SK-N-SH (cell line): ENCODE data around the gene SCNN1A. TPM values are rescaled to one million over a fixed set of nuclear protein-coding genes. Genes with fewer than 3 reads are reported as not detected.

Source experiments
- CTCF ChIA-PET: fragments of 300-600, 350-600 bp; formaldehyde crosslinking; extraction: SDS; loops from one replicate; lab custom pipeline; 2021; lab: Yijun Ruan, JAX
- POLR2A ChIA-PET: fragments of 350-600 bp; sonication (Branson Sonifier 250); formaldehyde crosslinking; extraction: SDS; loops from one replicate; lab custom pipeline; 2020; ENCODE audit warnings: antibody characterized with exemption, inconsistent platforms; lab: Yijun Ruan, JAX
- DNase-seq: peaks from one replicate; pipeline ENCODE4 v3.0.0; 2012
- H2AFZ ChIP-seq: fragments of 200-600 bp; sonication (generic); 2 replicates; pipeline ENCODE4 v1.8.1; 2016; ENCODE audit warnings: antibody characterized with exemption, mild to moderate bottlenecking, low read depth
- H3F3A ChIP-seq: fragments of 200-600 bp; sonication (generic); replicated peaks from 2 replicates; pipeline ENCODE3; 2016; ENCODE audit warnings: antibody characterized with exemption, mild to moderate bottlenecking; ENCODE audit not compliant: insufficient read depth
- H3K27ac ChIP-seq, 2 experiments: fragments of 200-500 bp in 1 of 2; fragments of 200-600 bp in 1 of 2; sonication (Bioruptor generic) in 1 of 2; sonication (generic), shearing (Covaris generic) in 1 of 2; 2 replicates each; pipeline versions ENCODE4 v1.5.1 to v1.6.1; 2014 to 2016; ENCODE audit warnings: low read depth in 2 of 2, inconsistent platforms in 1 of 2, low read length in 1 of 2, mild to moderate bottlenecking in 1 of 2, mixed read lengths in 1 of 2
- H3K27me3 ChIP-seq: fragments of 200-600 bp; sonication (generic), shearing (Covaris generic); 2 replicates; pipeline ENCODE4 v1.6.1; 2016; ENCODE audit warnings: mixed run types; ENCODE audit not compliant: insufficient read depth
- H3K36me3 ChIP-seq, 2 experiments: fragments of 200-500 bp in 1 of 2; fragments of 200-600 bp in 1 of 2; sonication (Bioruptor generic) in 1 of 2; sonication (generic) in 1 of 2; replicated peaks in 1 of 2; 2 replicates each; pipeline versions ENCODE3 to v1.5.1; 2014 to 2016; ENCODE audit warnings: low read length in 1 of 2, mild to moderate bottlenecking in 1 of 2; ENCODE audit not compliant: insufficient read depth in 2 of 2, control insufficient read depth in 1 of 2
- H3K4me1 ChIP-seq, 2 experiments: fragments of 200-500 bp in 1 of 2; fragments of 200-600 bp in 1 of 2; sonication (Bioruptor generic) in 1 of 2; sonication (generic), shearing (Covaris generic) in 1 of 2; 2 replicates each; pipeline versions ENCODE4 v1.5.1 to v1.6.1; 2014 to 2016; ENCODE audit warnings: low read depth in 1 of 2, low read length in 1 of 2, mixed run types in 1 of 2; ENCODE audit not compliant: insufficient read depth in 2 of 2, control insufficient read depth in 1 of 2
- H3K4me2 ChIP-seq: fragments of 200-600 bp; sonication (generic), shearing (Covaris generic); 2 replicates; pipeline ENCODE4 v1.6.1; 2017; ENCODE audit warnings: mixed run types
- H3K4me3 ChIP-seq, 2 experiments: fragments of 200-500 bp in 1 of 2; fragments of 200-600 bp in 1 of 2; sonication (Bioruptor generic) in 1 of 2; sonication (generic), shearing (Covaris generic) in 1 of 2; 2 replicates each; pipeline versions ENCODE4 v1.5.1 to v1.8.1; 2014 to 2016; ENCODE audit warnings: low read depth in 2 of 2, inconsistent platforms in 1 of 2, low read length in 1 of 2, mild to moderate bottlenecking in 1 of 2, mixed read lengths in 1 of 2, moderate library complexity in 1 of 2
- H3K79me2 ChIP-seq: fragments of 200-600 bp; sonication (generic); 2 replicates; pipeline ENCODE4 v1.8.1; 2017; ENCODE audit warnings: mild to moderate bottlenecking; ENCODE audit not compliant: insufficient read depth
- H3K9ac ChIP-seq: fragments of 200-600 bp; sonication (generic); 2 replicates; pipeline ENCODE4 v1.6.1; 2017; ENCODE audit warnings: mixed run types
- H3K9me2 ChIP-seq: fragments of 200-600 bp; sonication (generic); 2 replicates; pipeline ENCODE4 v1.6.1; 2017; ENCODE audit warnings: mixed run types
- H3K9me3 ChIP-seq: fragments of 200-600 bp; sonication (generic); 2 replicates; pipeline ENCODE4 v1.6.1; 2017; ENCODE audit warnings: mixed run types, mild to moderate bottlenecking, moderate library complexity
- H4K20me1 ChIP-seq: fragments of 200-600 bp; sonication (generic); 2 replicates; pipeline ENCODE4 v1.6.1; 2017; ENCODE audit warnings: mild to moderate bottlenecking, mixed run types; ENCODE audit not compliant: insufficient read depth
- CHD2 ChIP-seq: fragments of 150-350 bp; IDR thresholded peaks from 2 replicates; pipeline ENCODE4 v1.6.1; 2018; ENCODE audit warnings: low read length; ENCODE audit not compliant: partially characterized antibody
- CTCF ChIP-seq: fragments of 200-600 bp; sonication (generic); IDR thresholded peaks from 2 replicates; pipeline ENCODE4 v1.6.1; 2017; ENCODE audit warnings: antibody characterized with exemption, mild to moderate bottlenecking, moderate library complexity
- EZH2phosphoT487 ChIP-seq: fragments of 200-600 bp; sonication (generic); IDR thresholded peaks from 2 replicates; pipeline ENCODE4 v1.6.1; 2017; ENCODE audit warnings: low read depth, mixed run types, mild to moderate bottlenecking, antibody characterized with exemption, moderate library complexity, borderline replicate concordance
- FOSL2 ChIP-seq: IDR thresholded peaks from 2 replicates; pipeline ENCODE4 v1.4.0; 2012; ENCODE audit warnings: low read depth, mild to moderate bottlenecking, moderate library complexity, borderline replicate concordance
- FOXM1 ChIP-seq: IDR thresholded peaks from 2 replicates; pipeline ENCODE4 v1.4.0; 2012; ENCODE audit warnings: low read depth, mild to moderate bottlenecking
- IRF3 ChIP-seq: fragments of 150-350 bp; IDR thresholded peaks from 2 replicates; pipeline ENCODE4 v1.6.1; 2016; ENCODE audit warnings: mild to moderate bottlenecking, low read depth, low read length
- MAX ChIP-seq: IDR thresholded peaks from 2 replicates; pipeline ENCODE4 v1.4.0; 2012; ENCODE audit warnings: low read depth
- MEF2A ChIP-seq: IDR thresholded peaks from 2 replicates; pipeline ENCODE4 v1.4.0; 2012; ENCODE audit warnings: low read depth, borderline replicate concordance
- PBX3 ChIP-seq: IDR thresholded peaks from 2 replicates; pipeline ENCODE4; 2012
- POLR2AphosphoS5 ChIP-seq: IDR thresholded peaks from 2 replicates; pipeline ENCODE4 v1.6.1; 2012; ENCODE audit warnings: low read depth, low read length
- RAD21 ChIP-seq: IDR thresholded peaks from 2 replicates; pipeline ENCODE4 v1.6.1; 2012; ENCODE audit warnings: mild to moderate bottlenecking, low read length
- RXRA ChIP-seq: IDR thresholded peaks from 2 replicates; pipeline ENCODE4 v1.4.0; 2012; ENCODE audit warnings: low read depth, mild to moderate bottlenecking, borderline replicate concordance
- TCF12 ChIP-seq: IDR thresholded peaks from 2 replicates; pipeline ENCODE4 v1.4.0; 2012
- USF2 ChIP-seq: fragments of 150-350 bp; IDR thresholded peaks from 2 replicates; pipeline ENCODE4 v1.6.1; 2017; ENCODE audit warnings: antibody characterized with exemption, low read length, low read depth, borderline replicate concordance
- YY1 ChIP-seq: IDR thresholded peaks from 2 replicates; pipeline ENCODE4 v1.4.0; 2012; ENCODE audit warnings: low read depth, mild to moderate bottlenecking
- WGBS: methylation state at CpG from one replicate; pipeline ENCODE4 v1.1.6; 2017; ENCODE audit warnings: low lambda C conversion rate; 5-methylcytosine and 5-hydroxymethylcytosine counted together
- polyA plus RNA-seq, 3 experiments: library from polyadenylated mRNA; depleted of rRNA; stranded (reverse); fragments of >200 nt; gene quantifications; 2 replicates each; pipeline ENCODE4 v1.2.3, GENCODE V29; 2012

The SCNN1A gene
- polyA plus RNA-seq, 1 of the 3 experiments (the other 2 are of a cell fraction), result 1.6 TPM

- WGBS, result 93% methylated on average over 2 of the region's 2 CpGs
- CTCF ChIA-PET, result interaction anchor here (0.9 kb wide), 1 partner anchor 27 kb away, joined by 3 read pairs; no protein-coding TSS in a partner anchor
- Histone ChIP-seq H3K9ac (no peak overlapping the region), H3K27ac (no peak overlapping the region), H3K9me3 (no peaks in the 10 kb centered on the region), H2AFZ (no peak overlapping the region), H3K27me3 (no peaks in the 10 kb centered on the region), H3K4me3 (no peak overlapping the region), H3K79me2 (no peaks in the 10 kb centered on the region), H4K20me1 (no peaks in the 10 kb centered on the region), H3K4me2 (no peak overlapping the region), H3F3A (no peaks in the 10 kb centered on the region), H3K4me1 (no peaks in the 10 kb centered on the region), H3K36me3 (no peaks in the 10 kb centered on the region), H3K9me2 (no peaks in the 10 kb centered on the region)
- POLR2A ChIA-PET, result no interaction called here
- no peak for TF ChIP-seq EZH2phosphoT487
- TF ChIP-seq MAX, result no peak
- no peak for TF ChIP-seq POLR2AphosphoS5
- no peak for TF ChIP-seq RXRA
- TF ChIP-seq TCF12, result no peak
- no peak for TF ChIP-seq CTCF
- TF ChIP-seq CHD2, result no peak
- no peak for TF ChIP-seq YY1
- no peak for TF ChIP-seq PBX3
- TF ChIP-seq MEF2A, result no peak
- no peak for TF ChIP-seq USF2
- no peak for TF ChIP-seq RAD21
- TF ChIP-seq FOSL2, result no peak
- TF ChIP-seq IRF3, result no peak
- TF ChIP-seq FOXM1, result no peak
- no peak for DNase-seq
Measured at GRCh38 chr12:6396031-6396430, 20.7 kb upstream of the SCNN1A start.
